HG02970 (cell line): Measurements from ENCODE around the gene CRB2.

Experiments used
- ATAC-seq: cut with Tn5 transposase; IDR thresholded peaks from one replicate; pipeline ENCODE4 v1.9.1; 2021; ENCODE audit warnings: mild to moderate bottlenecking, moderate library complexity, moderate number of reproducible peaks; ENCODE audit not compliant: unreplicated experiment, low FRiP score

The CRB2 gene

GRCh38 chr9:123377211-123377971 is 21.4 kb downstream of the CRB2 start:
- ATAC-seq = no peak

GRCh38 chr9:123378025-123378424 is 22.0 kb downstream of the CRB2 start:
- no peak for ATAC-seq

GRCh38 chr9:123378956-123379660 is 23.1 kb downstream of the CRB2 start:
- ATAC-seq = no peak

- ATAC-seq = no peak
These were observed 25.1 kb downstream of the CRB2 start for GRCh38 chr9:123380852-123381705.

GRCh38 chr9:123382653-123383511 is 26.9 kb downstream of the CRB2 start:
- no peak for ATAC-seq

- ATAC-seq = no peak
These were observed 27.6 kb downstream of the CRB2 start for GRCh38 chr9:123383512-123384170.

- no peak for ATAC-seq
These were observed 31.7 kb downstream of the CRB2 start for GRCh38 chr9:123387686-123388085.

- ATAC-seq = no peak
These were observed 33.1 kb downstream of the CRB2 start for GRCh38 chr9:123389070-123389469.

GRCh38 chr9:123389698-123390097 is 33.7 kb downstream of the CRB2 start:
- ATAC-seq = no peak

GRCh38 chr9:123390337-123391135 is 34.5 kb downstream of the CRB2 start:
- ATAC-seq = no peak

GRCh38 chr9:123391233-123391632 is 35.2 kb downstream of the CRB2 start:
- ATAC-seq = no peak

GRCh38 chr9:123391946-123392345 is 35.9 kb downstream of the CRB2 start:
- no peak for ATAC-seq

- no peak for ATAC-seq
These were observed 36.8 kb downstream of the CRB2 start for GRCh38 chr9:123392802-123393201.

GRCh38 chr9:123394291-123395235 is 38.6 kb downstream of the CRB2 start:
- no peak for ATAC-seq

- no peak for ATAC-seq
These were observed 39.3 kb downstream of the CRB2 start for GRCh38 chr9:123395276-123395688.

- ATAC-seq = no peak
These were observed 39.9 kb downstream of the CRB2 start for GRCh38 chr9:123395689-123396511.

- ATAC-seq = no peak
These were observed 42.0 kb downstream of the CRB2 start for GRCh38 chr9:123397975-123398374.
